IMR-90 (cell line): Measurements from ENCODE around the gene CA9. TPM values are rescaled to one million over a fixed set of nuclear protein-coding genes. Genes with fewer than 3 reads are reported as not detected.

Experiments
- ATAC-seq: fragments of 200-7000 bp; cut with Tn5 transposase; 2 replicates; pipeline ENCODE4 v1.9.1; 2020; ENCODE audit warnings: low read depth, mild to moderate bottlenecking, moderate library complexity
- BruUV-seq: library from RNA; stranded (reverse); fragments of 400-500 nt; replicated peaks from 2 replicates; lab custom pipeline; 2021; lab: Mats Ljungman, UMichigan
- CTCF ChIA-PET: fragments of 300-600 bp; formaldehyde crosslinking; extraction: SDS; loops from one replicate; lab custom pipeline; 2021; ENCODE audit warnings: antibody characterized with exemption; lab: Yijun Ruan, JAX
- POLR2A ChIA-PET: fragments of 300-600 bp; sonication (Branson Sonifier 250); formaldehyde crosslinking; loops from one replicate; lab custom pipeline; 2022; ENCODE audit warnings: antibody characterized with exemption; ENCODE audit not compliant: unreplicated experiment; lab: Charles Lee
- DNase-seq: peaks from one replicate; pipeline ENCODE4 v3.0.0; 2013
- H2AFZ ChIP-seq: replicated peaks from 2 replicates; pipeline ENCODE3; 2013; ENCODE audit warnings: low read length, mild to moderate bottlenecking; ENCODE audit not compliant: poor library complexity
- H2AK5ac ChIP-seq: 2 replicates; pipeline ENCODE4 v1.6.1; 2013; ENCODE audit warnings: low read depth, low read length, inconsistent platforms
- H2AK9ac ChIP-seq: replicated peaks from 2 replicates; pipeline ENCODE3; 2013; ENCODE audit warnings: mild to moderate bottlenecking, low read depth, low read length, moderate library complexity; ENCODE audit not compliant: poor library complexity
- H2BK120ac ChIP-seq: 2 replicates; pipeline ENCODE4 v1.6.1; 2013; ENCODE audit warnings: low read depth, low read length, inconsistent platforms
- H2BK15ac ChIP-seq: 3 replicates; pipeline ENCODE4 v1.6.1; 2013; ENCODE audit warnings: low read depth, low read length, inconsistent platforms
- H2BK20ac ChIP-seq: 2 replicates; pipeline ENCODE4 v1.6.1; 2013; ENCODE audit warnings: low read depth, mild to moderate bottlenecking, inconsistent platforms, low read length, moderate library complexity
- H2BK5ac ChIP-seq: 2 replicates; pipeline ENCODE4 v1.6.1; 2013; ENCODE audit warnings: mild to moderate bottlenecking, low read depth, low read length, inconsistent platforms; ENCODE audit not compliant: poor library complexity, severe bottlenecking
- H3K14ac ChIP-seq: replicated peaks from 2 replicates; pipeline ENCODE4 v1.6.1; 2013; ENCODE audit warnings: low read depth, low read length, inconsistent platforms
- H3K18ac ChIP-seq: 2 replicates; pipeline ENCODE4 v1.6.1; 2013; ENCODE audit warnings: low read depth, low read length, control low read depth
- H3K23ac ChIP-seq: 2 replicates; pipeline ENCODE4 v1.6.1; 2013; ENCODE audit warnings: low read depth, low read length, inconsistent platforms
- H3K27ac ChIP-seq: 2 replicates; pipeline ENCODE4 v1.5.1; 2013; ENCODE audit warnings: mild to moderate bottlenecking, control low read depth, low read length; ENCODE audit not compliant: insufficient read depth
- H3K27me3 ChIP-seq: 2 replicates; pipeline ENCODE4 v1.6.1; 2013; ENCODE audit warnings: low read length; ENCODE audit not compliant: control insufficient read depth, insufficient read depth
- H3K36me3 ChIP-seq: 2 replicates; pipeline ENCODE4 v1.6.1; 2013; ENCODE audit warnings: low read length, mixed read lengths; ENCODE audit not compliant: control insufficient read depth, insufficient read depth
- H3K4ac ChIP-seq: 2 replicates; pipeline ENCODE4 v1.6.1; 2013; ENCODE audit warnings: low read depth, low read length, inconsistent platforms
- H3K4me1 ChIP-seq: 2 replicates; pipeline ENCODE4 v1.6.1; 2013; ENCODE audit warnings: low read length, mixed read lengths; ENCODE audit not compliant: control insufficient read depth, insufficient read depth
- H3K4me2 ChIP-seq: 2 replicates; pipeline ENCODE4 v1.6.1; 2013; ENCODE audit warnings: low read depth, mild to moderate bottlenecking, control low read depth, low read length, moderate library complexity
- H3K4me3 ChIP-seq: 2 replicates; pipeline ENCODE4 v1.5.1; 2013; ENCODE audit warnings: low read depth, mild to moderate bottlenecking, control low read depth, low read length, moderate library complexity; ENCODE audit not compliant: insufficient read depth
- H3K56ac ChIP-seq: 2 replicates; pipeline ENCODE4 v1.6.1; 2013; ENCODE audit warnings: low read length, inconsistent platforms; ENCODE audit not compliant: insufficient read depth; ENCODE audit errors: extremely low read depth
- H3K79me1 ChIP-seq, 2 experiments: 2 replicates each; pipeline ENCODE4 v1.6.1; 2013; ENCODE audit warnings: low read length in 2 of 2, inconsistent platforms in 1 of 2, low read depth in 1 of 2
- H3K9ac ChIP-seq: 2 replicates; pipeline ENCODE4 v1.6.1; 2013; ENCODE audit warnings: low read depth, low read length, control low read depth
- H3K9me1 ChIP-seq: 2 replicates; pipeline ENCODE4 v1.6.1; 2013; ENCODE audit warnings: low read length, inconsistent platforms; ENCODE audit not compliant: insufficient read depth
- H3K9me3 ChIP-seq: 2 replicates; pipeline ENCODE4 v1.6.1; 2013; ENCODE audit warnings: low read length; ENCODE audit not compliant: control insufficient read depth, insufficient read depth
- H4K20me1 ChIP-seq: 2 replicates; pipeline ENCODE4 v1.6.1; 2013; ENCODE audit warnings: low read length, inconsistent platforms; ENCODE audit not compliant: insufficient read depth
- H4K5ac ChIP-seq: 2 replicates; pipeline ENCODE4 v1.6.1; 2013; ENCODE audit warnings: mild to moderate bottlenecking, low read depth, low read length, control low read depth
- H4K8ac ChIP-seq, 2 experiments: 2 replicates each; pipeline ENCODE4 v1.6.1; 2013; ENCODE audit warnings: low read depth in 2 of 2, low read length in 2 of 2, control low read depth in 1 of 2, inconsistent platforms in 1 of 2
- H4K91ac ChIP-seq: 2 replicates; pipeline ENCODE4 v1.6.1; 2013; ENCODE audit warnings: low read depth, low read length, inconsistent platforms; ENCODE audit not compliant: insufficient read depth
- CTCF ChIP-seq: conservative IDR thresholded peaks from 2 replicates; pipeline ENCODE4 v1.5.1; 2012; ENCODE audit warnings: mild to moderate bottlenecking, low read depth, low read length, improper control_type of control experiment
- ELK1 ChIP-seq: fragments of 150-350 bp; IDR thresholded peaks from 2 replicates; pipeline ENCODE4 v1.6.1; 2016; ENCODE audit warnings: low read depth, mild to moderate bottlenecking, low read length, moderate library complexity, borderline replicate concordance
- MXI1 ChIP-seq: IDR thresholded peaks from 2 replicates; pipeline ENCODE4 v1.6.1; 2012; ENCODE audit warnings: low read depth, mild to moderate bottlenecking, low read length, moderate library complexity, borderline replicate concordance
- WGBS, 2 experiments: methylation state at CpG; one replicate each; pipeline versions ENCODE4 v1.1.5 to v1.1.7; 2013; ENCODE audit warnings: missing lambda C conversion rate in 2 of 2; ENCODE audit not compliant: insufficient read length in 1 of 2; ENCODE audit errors: extremely low coverage in 2 of 2; 5-methylcytosine and 5-hydroxymethylcytosine counted together
- dilution Hi-C: fragments of 300-500 bp; cut with HindIII; formaldehyde crosslinking; loops from one replicate; pipeline ENCODE4 v1.14.3; 2018; ENCODE audit warnings: low sequenced_read_pairs; ENCODE audit not compliant: unreplicated experiment
- in situ Hi-C: fragments of 300-500 bp; cut with MboI; formaldehyde crosslinking; loops from 3 replicates; pipeline ENCODE4 v1.14.3; 2019; ENCODE audit warnings: low sequenced_read_pairs, inconsistent platforms, mixed read lengths
- intact Hi-C: fragments of 100-400 bp; cut with micrococcal nuclease; formaldehyde crosslinking; loops from 2 replicates; pipeline ENCODE4 v1.10.0; 2022
- polyA plus RNA-seq, 3 experiments: library from polyadenylated mRNA; depleted of rRNA; stranded (reverse); fragments of >200 nt; gene quantifications; 2 replicates each; pipeline ENCODE4 v1.2.3, GENCODE V29; 2012; ENCODE audit warnings: low replicate concordance in 1 of 3
- total RNA-seq: library from RNA; depleted of rRNA; stranded (reverse); fragments of >200 nt; gene quantifications from 2 replicates; pipeline ENCODE4 v1.2.3, GENCODE V29; 2012

Gene CA9
- total and polyA plus RNA-seq, 2 of the 4 experiments (the other 2 are of a cell fraction), result 0.54 to 3.9 TPM

- H3K4me1 ChIP-seq, result peaks cover 14% of the 10 kb centered on the region
- H2BK5ac ChIP-seq, result no peak overlapping the region
- peaks cover 3% of the 10 kb centered on the region; the same call in 1 of the 2 replicates for H4K20me1 ChIP-seq
- ChIA-PET CTCF (interaction anchor here (3.1 kb wide), 1 partner anchor 10 kb away, joined by 19 read pairs; no protein-coding TSS in a partner anchor), POLR2A (no interaction called here)
- no peak overlapping the region for H3K4me3 ChIP-seq
- no peak overlapping the region for H4K5ac ChIP-seq
- no peak overlapping the region for H2BK120ac ChIP-seq
- no peak overlapping the region for H2AK9ac ChIP-seq
- TF ChIP-seq MXI1, result no peak
- TF ChIP-seq ELK1, result no peak
- no peak for TF ChIP-seq CTCF
- in situ Hi-C loops, result loop anchor here (10.0 kb wide), 1 partner anchor 152 kb away; no protein-coding TSS in a partner anchor
- H3K9me3 ChIP-seq, result no peaks in the 10 kb centered on the region
- intact Hi-C loops, result loop anchor here (5.0 to 10.0 kb wide), 4 partner anchors 36 to 172 kb away; partner anchors contain the start of genes HINT2 and SPAG8
- no peak overlapping the region for H2AK5ac ChIP-seq
- no peak overlapping the region for H3K27ac ChIP-seq
- WGBS, 2 experiments, result 88% methylated on average over 5 of the region's 17 CpGs; no CpG with 5 or more reads in 1 of the 2 experiments
- H3K9me1 ChIP-seq, result peaks cover 4% of the 10 kb centered on the region; the same call in 1 of the 2 replicates
- H3K4ac ChIP-seq, result no peak overlapping the region
- no peak for DNase-seq
- H3K23ac ChIP-seq, result no peak overlapping the region
- no peak overlapping the region for H3K14ac ChIP-seq
- peaks cover 8 to 26% of the 10 kb centered on the region in 2 experiments; a peak in 3 of 4 replicates for H3K79me1 ChIP-seq
- no peak overlapping the region for H3K4me2 ChIP-seq
- no peak overlapping the region for H2BK15ac ChIP-seq
- H3K36me3 ChIP-seq, result peaks cover 11% of the 10 kb centered on the region
- H3K18ac ChIP-seq, result no peak overlapping the region
- no peak overlapping the region for H4K91ac ChIP-seq
- no peak overlapping the region for H2BK20ac ChIP-seq
- no peak overlapping the region for H3K56ac ChIP-seq
- no peak overlapping the region for H3K9ac ChIP-seq
- dilution Hi-C loops, result no loop called here
- no peak overlapping the region for H2AFZ ChIP-seq
- no peak overlapping the region for H4K8ac ChIP-seq
- no peaks in the 10 kb centered on the region for H3K27me3 ChIP-seq
- BruUV-seq, result no TSS peak
- ATAC-seq, result no peak
Observed at GRCh38 chr9:35656348-35656747, 17.4 kb upstream of the CA9 start.
